HEK293T (cell line): Measurements from ENCODE around the gene TACC2.

ENCODE experiments used
- BHLHE40 ChIP-seq: fragments of 450-650 bp; IDR thresholded peaks from 2 replicates; pipeline ENCODE4 v1.6.1; 2016; ENCODE audit warnings: mild to moderate bottlenecking, moderate library complexity, borderline replicate concordance
- CTBP1 ChIP-seq: fragments of 450-650 bp; IDR thresholded peaks from 2 replicates; pipeline ENCODE4 v1.6.1; 2016; ENCODE audit warnings: borderline replicate concordance
- ELF4 ChIP-seq: fragments of 450-650 bp; IDR thresholded peaks from 2 replicates; pipeline ENCODE4 v1.6.1; 2017; ENCODE audit warnings: antibody characterized with exemption
- FOXA1 ChIP-seq: fragments of 450-650 bp; IDR thresholded peaks from 2 replicates; pipeline ENCODE4 v1.6.1; 2016; ENCODE audit warnings: mild to moderate bottlenecking
- FOXK2 ChIP-seq: fragments of 450-650 bp; IDR thresholded peaks from 2 replicates; pipeline ENCODE4 v1.6.1; 2016; ENCODE audit warnings: mild to moderate bottlenecking
- HDGF ChIP-seq: fragments of 450-650 bp; IDR thresholded peaks from 2 replicates; pipeline ENCODE4 v1.6.1; 2017; ENCODE audit warnings: antibody characterized with exemption, borderline replicate concordance
- L3MBTL2 ChIP-seq: fragments of 450-650 bp; conservative IDR thresholded peaks from 2 replicates; pipeline ENCODE4 v1.6.1; 2016; ENCODE audit warnings: mild to moderate bottlenecking
- NFRKB ChIP-seq: fragments of 450-650 bp; IDR thresholded peaks from 2 replicates; pipeline ENCODE4 v1.6.1; 2016; ENCODE audit warnings: mild to moderate bottlenecking, moderate library complexity
- SP1 ChIP-seq: fragments of 450-650 bp; IDR thresholded peaks from 2 replicates; pipeline ENCODE4 v1.6.1; 2017
- SUZ12 ChIP-seq: fragments of 450-650 bp; IDR thresholded peaks from 2 replicates; pipeline ENCODE4 v1.6.1; 2016; ENCODE audit warnings: mild to moderate bottlenecking
- TARDBP ChIP-seq: fragments of 450-650 bp; IDR thresholded peaks from 2 replicates; pipeline ENCODE4 v1.6.1; 2016
- ZNF384 ChIP-seq: fragments of 450-650 bp; IDR thresholded peaks from 2 replicates; pipeline ENCODE4 v1.6.1; 2016
- TF ChIP-seq, protein P1 (sequence below): fragments of 450-650 bp; IDR thresholded peaks from 2 replicates; pipeline ENCODE4 v1.6.1; 2016

DNA sequence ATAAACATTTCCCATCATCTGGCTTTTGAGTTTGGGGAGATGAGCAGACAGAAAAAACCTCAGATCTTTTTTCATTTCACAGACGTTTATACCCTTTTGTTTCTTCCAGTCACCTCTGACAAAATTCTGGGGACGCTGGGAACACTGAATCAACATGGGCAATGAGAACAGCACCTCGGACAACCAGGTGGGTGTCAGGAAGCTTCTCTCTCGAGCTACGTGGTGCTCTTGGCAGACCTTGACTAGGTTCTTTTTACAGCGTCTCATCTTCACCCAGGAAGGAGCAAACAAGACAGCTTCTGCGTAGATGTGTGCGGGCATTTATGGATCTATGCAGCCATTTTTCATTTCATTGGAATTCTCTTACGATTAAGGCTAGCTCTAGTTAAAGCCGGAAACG, 32.9 kb downstream of the TACC2 start:
- TF ChIP-seq FOXA1 = no peak
- TF ChIP-seq FOXK2 = no peak
- no peak for TF ChIP-seq BHLHE40
- no peak for TF ChIP-seq HDGF
- no peak for TF ChIP-seq L3MBTL2
- no peak for TF ChIP-seq SUZ12
- no peak for TF ChIP-seq ELF4
- TF ChIP-seq ZNF384 = no peak
- no peak for TF ChIP-seq SP1
- TF ChIP-seq TARDBP = no peak
- no peak for TF ChIP-seq CTBP1
- TF ChIP-seq, protein P1, sequence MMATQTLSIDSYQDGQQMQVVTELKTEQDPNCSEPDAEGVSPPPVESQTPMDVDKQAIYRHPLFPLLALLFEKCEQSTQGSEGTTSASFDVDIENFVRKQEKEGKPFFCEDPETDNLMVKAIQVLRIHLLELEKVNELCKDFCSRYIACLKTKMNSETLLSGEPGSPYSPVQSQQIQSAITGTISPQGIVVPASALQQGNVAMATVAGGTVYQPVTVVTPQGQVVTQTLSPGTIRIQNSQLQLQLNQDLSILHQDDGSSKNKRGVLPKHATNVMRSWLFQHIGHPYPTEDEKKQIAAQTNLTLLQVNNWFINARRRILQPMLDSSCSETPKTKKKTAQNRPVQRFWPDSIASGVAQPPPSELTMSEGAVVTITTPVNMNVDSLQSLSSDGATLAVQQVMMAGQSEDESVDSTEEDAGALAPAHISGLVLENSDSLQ = no peak
- no peak for TF ChIP-seq NFRKB
